Heart left ventricle (tissue), 16 donors: ENCODE results near the gene STRADA. TPM values are rescaled to one million over a fixed set of nuclear protein-coding genes. Genes with fewer than 3 reads are reported as not detected.

Experiments used
- ATAC-seq, 4 donors: fragments of 200-7000 bp; cut with Tn5 transposase; one replicate each; pipeline ENCODE4 v1.9.1; 2020 to 2022; ENCODE audit warnings: moderate library complexity in 4 of 4, mild to moderate bottlenecking in 3 of 4, moderate number of reproducible peaks in 1 of 4
- DNase-seq, 5 donors: peaks; one replicate each; pipeline ENCODE4 v3.0.0-alpha.2; 2020
- H3K27ac ChIP-seq, 12 donors: fragments of 200-600 bp; sonication (generic) in 4 of 12; one replicate each; pipeline versions ENCODE4 v1.5.0 to v1.8.0; 2016 to 2022; ENCODE audit warnings: mild to moderate bottlenecking in 2 of 12
- H3K27me3 ChIP-seq, 9 donors: fragments of 200-600 bp; sonication (generic) in 2 of 9; one replicate each; pipeline versions ENCODE4 v1.5.1 to v1.8.0; 2016 to 2022; ENCODE audit warnings: mild to moderate bottlenecking in 3 of 9
- H3K36me3 ChIP-seq, 9 donors: fragments of 200-600 bp; sonication (generic) in 2 of 9; one replicate each; pipeline versions ENCODE4 v1.5.0 to v1.8.0; 2018 to 2022; ENCODE audit warnings: mild to moderate bottlenecking in 2 of 9
- H3K4me1 ChIP-seq, 12 donors: fragments of 200-600 bp; sonication (generic) in 4 of 12; one replicate each; pipeline versions ENCODE4 v1.5.0 to v1.8.0; 2016 to 2022; ENCODE audit warnings: mild to moderate bottlenecking in 3 of 12
- H3K4me3 ChIP-seq, 12 donors: fragments of 200-600 bp; sonication (generic) in 4 of 12; one replicate each; pipeline versions ENCODE4 v1.5.0 to v1.8.0; 2017 to 2022; ENCODE audit warnings: mild to moderate bottlenecking in 9 of 12, moderate library complexity in 4 of 12
- H3K9me3 ChIP-seq, 12 donors: fragments of 200-600 bp; sonication (generic) in 4 of 12; one replicate each; pipeline versions ENCODE4 v1.5.0 to v1.8.0; 2016 to 2022; ENCODE audit warnings: mild to moderate bottlenecking in 1 of 12
- POLR2A ChIP-seq, 2 donors: fragments of 450-650 bp; IDR thresholded peaks; one replicate each; pipeline ENCODE4 v1.6.1; 2017; ENCODE audit warnings: antibody characterized with exemption in 2 of 2, mild to moderate bottlenecking in 2 of 2, moderate library complexity in 2 of 2
- WGBS, 4 donors: extraction: QIAGEN DNeasy Blood & Tissue Kit in 2 of 4; methylation state at CpG; one replicate each; pipeline versions ENCODE4 v1.1.5 to v1.1.7; 2013 to 2018; 5-methylcytosine and 5-hydroxymethylcytosine counted together
- intact Hi-C, 10 donors: fragments of 100-400 bp; cut with DNase I; formaldehyde crosslinking; loops; one replicate each; pipeline versions ENCODE4 v1.11.1 to v1.14.2; 2022
- polyA plus RNA-seq, 2 donors: library from polyadenylated mRNA; stranded (reverse); fragments of 200-250 nt; gene quantifications; one replicate each; pipeline ENCODE4 v1.2.3, GENCODE V29; 2013
- total RNA-seq, 9 donors: library from RNA; depleted of rRNA in 2 of 9; stranded (reverse); fragments of >200 nt in 2 of 9; fragmentation: NEBNext Ultra II Directional in 3 of 9; extraction: Animal tissue kit (Norgen Biotek cat#: 25700) in 3 of 9; gene quantifications; one replicate each; pipeline versions ENCODE4 v1.1.0 to v1.2.4, GENCODE V29; 2016 to 2023
- TF ChIP-seq, protein P1 (sequence below), 12 donors: fragments of 200-600 bp; sonication (generic) in 4 of 12; IDR thresholded peaks; one replicate each; pipeline versions ENCODE4 v1.5.0 to v1.8.0; 2018 to 2022; ENCODE audit warnings: antibody characterized with exemption in 12 of 12, mild to moderate bottlenecking in 5 of 12
- donor health status: ischemic (EF 13 %, LVEDD 7.1; RV severe dilation, severe dysfunction).
- donor health status: healthy with polysubstance abuse.
- donor health status: DM: no; HTN: yes; CAD: no.
- donor health status: DM: no; HTN: no; CAD: no.
- donor health status: ischemic (EF 25% LVEDD 6.9; RV normal size, moderate dysfunction).
- donor health status: ischemic (EF 25% LVEDD 5.7; RV mildly dilated, moderate dysfunction).
- donor health status: healthy.
- donor health status: DM: yes; HTN: yes; CAD: no.
- donor health status: ischemic (EF 35%, LVEDD 5.7; RV mildly dilated, moderate dysfunction).
- donor health status: nonischemic (EF 11% LVEDD 7.7; RV severe dilation, severe dysfunction).
- donor health status: DM: yes; HTN: yes; CAD: no.
- donor health status: PGD.
- donor health status: ischemic (EF 29% LVEDD 5.4; RV normal size, mild dysfunction).
- donor health status: nonischemic (EF 23%, LVEDD 6.1; RV moderate dilation, normal function).

Gene STRADA
- total and polyA plus RNA-seq, 11 donors = 10.2 to 26.1 (median 15.4) TPM

- 66 to 73% (median 68%) methylated on average over 4 of the region's 4 CpGs for WGBS, 4 donors
Measured at GRCh38 chr17:63764716-63765115, 23.1 kb upstream of the STRADA start.

GRCh38 chr17:63762161-63763078 lies 20.8 kb upstream of the STRADA start:
- H3K9me3 ChIP-seq = no peaks in the 10 kb centered on the region
- H3K4me3 ChIP-seq = no peak overlapping the region
- H3K36me3 ChIP-seq = peaks cover 2 to 90% (median 81%) of the 10 kb centered on the region in 9 donors
- H3K27me3 ChIP-seq = no peaks in the 10 kb centered on the region
- peaks cover 0 to 42% (median 3%) of the 10 kb centered on the region in 12 donors for H3K4me1 ChIP-seq
- intact Hi-C loops = no loop called here
- DNase-seq (no peak), ATAC-seq (no peak)
- TF ChIP-seq, protein P1, sequence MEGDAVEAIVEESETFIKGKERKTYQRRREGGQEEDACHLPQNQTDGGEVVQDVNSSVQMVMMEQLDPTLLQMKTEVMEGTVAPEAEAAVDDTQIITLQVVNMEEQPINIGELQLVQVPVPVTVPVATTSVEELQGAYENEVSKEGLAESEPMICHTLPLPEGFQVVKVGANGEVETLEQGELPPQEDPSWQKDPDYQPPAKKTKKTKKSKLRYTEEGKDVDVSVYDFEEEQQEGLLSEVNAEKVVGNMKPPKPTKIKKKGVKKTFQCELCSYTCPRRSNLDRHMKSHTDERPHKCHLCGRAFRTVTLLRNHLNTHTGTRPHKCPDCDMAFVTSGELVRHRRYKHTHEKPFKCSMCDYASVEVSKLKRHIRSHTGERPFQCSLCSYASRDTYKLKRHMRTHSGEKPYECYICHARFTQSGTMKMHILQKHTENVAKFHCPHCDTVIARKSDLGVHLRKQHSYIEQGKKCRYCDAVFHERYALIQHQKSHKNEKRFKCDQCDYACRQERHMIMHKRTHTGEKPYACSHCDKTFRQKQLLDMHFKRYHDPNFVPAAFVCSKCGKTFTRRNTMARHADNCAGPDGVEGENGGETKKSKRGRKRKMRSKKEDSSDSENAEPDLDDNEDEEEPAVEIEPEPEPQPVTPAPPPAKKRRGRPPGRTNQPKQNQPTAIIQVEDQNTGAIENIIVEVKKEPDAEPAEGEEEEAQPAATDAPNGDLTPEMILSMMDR (IDR thresholded peaks at IDR 0.05) = no peak
- TF ChIP-seq POLR2A (IDR thresholded peaks at IDR 0.05) = no peak
- 79 to 85% (median 84%) methylated on average over 5 of the region's 5 CpGs for WGBS, 4 donors
- peak overlapping the region in 1 of 12 donors; percentile 47 for H3K27ac ChIP-seq

More at GRCh38 chr17:63764716-63765115, 23.1 kb upstream of the STRADA start:
- intact Hi-C loops = no loop called here
- TF ChIP-seq POLR2A (IDR thresholded peaks at IDR 0.05) = no peak
- TF ChIP-seq, protein P1 (IDR thresholded peaks at IDR 0.05) = no peak
- Histone ChIP-seq H3K9me3 (no peaks in the 10 kb centered on the region), H3K36me3 (peaks cover 2 to 87% (median 60%) of the 10 kb centered on the region in 9 donors), H3K4me1 (peaks cover 0 to 51% (median 7%) of the 10 kb centered on the region in 12 donors), H3K27ac (no peak overlapping the region), H3K4me3 (no peak overlapping the region), H3K27me3 (no peaks in the 10 kb centered on the region)
- DNase-seq (no peak), ATAC-seq (no peak)

GRCh38 chr17:63760771-63761539 lies 19.4 kb upstream of the STRADA start:
- Histone ChIP-seq H3K27me3 (no peaks in the 10 kb centered on the region), H3K27ac (peak overlapping the region in 1 of 12 donors; percentile 47), H3K4me3 (no peak overlapping the region), H3K9me3 (no peaks in the 10 kb centered on the region), H3K4me1 (peaks cover 0 to 34% (median 0%) of the 10 kb centered on the region in 12 donors), H3K36me3 (peaks cover 2 to 100% (median 93%) of the 10 kb centered on the region in 9 donors)
- no peak for DNase-seq
- intact Hi-C loops = no loop called here
- ATAC-seq = no peak
- WGBS, 4 donors = 79 to 93% (median 89%) methylated on average over 10 of the region's 10 CpGs
- TF ChIP-seq POLR2A (IDR thresholded peaks at IDR 0.05) = no peak
- TF ChIP-seq, protein P1 (IDR thresholded peaks at IDR 0.05) = no peak

DNA sequence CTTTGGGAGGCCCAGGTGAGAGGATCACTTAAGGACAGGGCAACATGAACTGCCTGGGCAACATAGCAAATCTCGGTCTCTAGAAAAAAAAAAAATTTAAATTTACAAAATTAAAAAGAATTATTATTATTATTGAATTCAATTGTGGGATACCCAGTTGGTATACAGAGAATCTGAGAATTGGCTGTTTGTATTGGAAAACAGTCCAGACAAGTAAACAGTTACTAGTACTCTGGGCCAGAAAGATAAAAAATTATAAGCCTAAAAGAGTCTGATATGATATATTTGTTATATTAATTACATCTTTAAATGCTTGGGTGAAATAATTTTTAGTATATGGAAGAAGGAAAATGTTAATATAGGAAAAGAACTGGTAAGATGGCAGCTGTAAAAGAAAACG lies 16.8 kb upstream of the STRADA start:
- WGBS, 4 donors = 82 to 88% (median 83%) methylated on average over 2 of the region's 2 CpGs
- no peaks in the 10 kb centered on the region for H3K27me3 ChIP-seq
- intact Hi-C loops = loop anchor here in 1 of 10 donors (10.0 kb wide), 1 partner anchor 56 kb away; no protein-coding TSS in a partner anchor
- peaks cover 0 to 100% (median 95%) of the 10 kb centered on the region in 9 donors for H3K36me3 ChIP-seq
- H3K9me3 ChIP-seq = no peaks in the 10 kb centered on the region
- H3K4me3 ChIP-seq = no peak overlapping the region
- ATAC-seq (no peak), DNase-seq (no peak)
- TF ChIP-seq POLR2A (IDR thresholded peaks at IDR 0.05) = no peak
- TF ChIP-seq, protein P1 (IDR thresholded peaks at IDR 0.05) = no peak
- H3K27ac ChIP-seq = no peak overlapping the region
- H3K4me1 ChIP-seq = peaks cover 0 to 30% (median 0%) of the 10 kb centered on the region in 12 donors
